Endothelial cell (in vitro differentiated cells): Measurements from ENCODE around the gene DYNLT2B. TPM values are rescaled to one million over a fixed set of nuclear protein-coding genes. Genes with fewer than 3 reads are reported as not detected.

Experiments used
- DNase-seq: peaks from one replicate; pipeline ENCODE4 v3.0.0; 2021; ENCODE audit warnings: low spot score
- H3K27ac Mint-ChIP-seq: one replicate; pipeline ENCODE4 v1.8.0; 2021; ENCODE audit warnings: mixed read lengths, inconsistent platforms; ENCODE audit not compliant: unreplicated experiment
- H3K27me3 Mint-ChIP-seq: one replicate; pipeline ENCODE4 v1.8.0; 2021; ENCODE audit warnings: mild to moderate bottlenecking, moderate library complexity, mixed read lengths, inconsistent platforms; ENCODE audit not compliant: unreplicated experiment
- H3K36me3 Mint-ChIP-seq: one replicate; pipeline ENCODE4 v1.8.0; 2021; ENCODE audit warnings: mild to moderate bottlenecking, low read depth, mixed read lengths, inconsistent platforms; ENCODE audit not compliant: unreplicated experiment
- H3K4me1 Mint-ChIP-seq: one replicate; pipeline ENCODE4 v1.8.0; 2021; ENCODE audit warnings: mild to moderate bottlenecking, mixed read lengths, inconsistent platforms; ENCODE audit not compliant: unreplicated experiment
- H3K4me3 Mint-ChIP-seq: one replicate; pipeline ENCODE4 v1.8.0; 2021; ENCODE audit warnings: mild to moderate bottlenecking, mixed read lengths, inconsistent platforms; ENCODE audit not compliant: unreplicated experiment
- H3K9me3 Mint-ChIP-seq: one replicate; pipeline ENCODE4 v1.8.0; 2021; ENCODE audit warnings: mixed read lengths, inconsistent platforms; ENCODE audit not compliant: unreplicated experiment
- CTCF ChIP-seq: fragments of 200-600 bp; sonication (generic); IDR thresholded peaks from one replicate; pipeline ENCODE4 v1.5.0; 2021; ENCODE audit warnings: antibody characterized with exemption; ENCODE audit not compliant: unreplicated experiment
- total RNA-seq: library from RNA; stranded (reverse); fragmentation: NEBNext Ultra II Directional; extraction: Animal tissue kit (Norgen Biotek cat#: 25700); gene quantifications from one replicate; pipeline ENCODE4 v1.2.1, GENCODE V29; 2021; ENCODE audit not compliant: unreplicated experiment

DYNLT2B gene
- total RNA-seq, 1 donor from 2014 or later, result 19.0 TPM

GRCh38 chr3:196284396-196284795 lies 33.6 kb downstream of the DYNLT2B start:
- H3K27me3 Mint-ChIP-seq, result peaks cover 10% of the 10 kb centered on the region
- H3K27ac Mint-ChIP-seq, result no peak overlapping the region
- H3K4me1 Mint-ChIP-seq, result peaks cover 27% of the 10 kb centered on the region
- H3K36me3 Mint-ChIP-seq, result peaks cover 5% of the 10 kb centered on the region
- DNase-seq, result no peak
- H3K9me3 Mint-ChIP-seq, result no peaks in the 10 kb centered on the region
- no peak for TF ChIP-seq CTCF
- no peak overlapping the region for H3K4me3 Mint-ChIP-seq

DNA sequence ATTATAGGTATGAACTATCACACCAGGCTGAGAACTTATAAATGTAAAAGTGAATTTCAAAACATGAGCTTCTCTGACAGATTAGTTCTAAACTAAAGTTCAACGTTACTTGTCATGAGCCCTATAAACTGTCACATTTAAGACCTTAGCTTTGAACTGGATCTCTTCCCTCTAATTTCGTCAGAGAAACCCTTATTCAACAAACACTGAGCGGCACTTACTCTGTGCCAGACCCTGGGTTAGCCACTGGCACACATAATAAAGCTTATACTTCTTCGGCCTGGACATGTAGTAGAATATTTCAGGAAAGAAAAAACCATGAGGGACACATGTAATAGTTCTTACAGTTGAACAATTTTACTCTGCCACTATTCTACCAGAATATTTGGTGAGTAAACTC lies 36.1 kb downstream of the DYNLT2B start:
- Mint-ChIP-seq H3K9me3 (no peaks in the 10 kb centered on the region), H3K36me3 (peaks cover 9% of the 10 kb centered on the region), H3K4me3 (no peak overlapping the region), H3K4me1 (peaks cover 25% of the 10 kb centered on the region), H3K27me3 (peaks cover 2% of the 10 kb centered on the region), H3K27ac (no peak overlapping the region)
- no peak for TF ChIP-seq CTCF
- DNase-seq, result no peak

DNA sequence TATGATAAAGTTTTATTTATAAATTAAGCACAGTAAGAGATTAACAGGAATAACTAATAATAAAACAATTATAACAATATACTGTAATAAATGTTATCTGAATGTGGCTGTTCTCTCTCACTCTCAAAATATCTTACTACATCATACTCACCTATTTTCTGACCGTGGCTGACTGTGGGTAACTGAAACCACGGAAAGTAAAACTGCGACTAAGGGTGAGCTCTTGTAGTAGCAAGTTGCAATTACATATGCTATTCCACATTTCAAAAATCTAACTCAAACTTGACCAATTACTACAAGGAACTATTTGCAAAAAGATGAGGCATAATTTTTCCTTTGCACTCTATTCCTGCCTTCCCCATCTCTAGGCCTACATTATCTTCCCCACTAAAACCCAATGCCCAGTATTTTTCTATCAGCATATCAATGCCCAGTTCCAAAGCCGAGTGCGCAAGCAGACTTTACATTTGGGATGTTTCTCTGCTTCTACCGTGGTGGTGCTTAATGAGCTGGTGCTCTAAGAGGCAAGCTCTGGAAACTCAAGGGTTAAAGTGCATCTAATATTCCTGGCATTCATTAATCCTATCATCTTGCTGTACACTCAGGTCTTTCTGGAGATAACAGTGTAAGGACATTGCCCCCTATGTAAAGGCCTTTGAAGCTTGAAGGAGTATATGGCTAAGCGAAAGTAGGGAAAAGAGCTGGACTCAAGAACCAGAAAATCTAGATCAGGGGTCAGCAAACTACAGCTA lies 37.2 kb downstream of the DYNLT2B start:
- peaks cover 9% of the 10 kb centered on the region for H3K36me3 Mint-ChIP-seq
- TF ChIP-seq CTCF, result no peak
- H3K27me3 Mint-ChIP-seq, result no peaks in the 10 kb centered on the region
- H3K4me1 Mint-ChIP-seq, result peaks cover 19% of the 10 kb centered on the region
- H3K9me3 Mint-ChIP-seq, result no peaks in the 10 kb centered on the region
- no peak overlapping the region for H3K27ac Mint-ChIP-seq
- no peak overlapping the region for H3K4me3 Mint-ChIP-seq
- no peak for DNase-seq

DNA sequence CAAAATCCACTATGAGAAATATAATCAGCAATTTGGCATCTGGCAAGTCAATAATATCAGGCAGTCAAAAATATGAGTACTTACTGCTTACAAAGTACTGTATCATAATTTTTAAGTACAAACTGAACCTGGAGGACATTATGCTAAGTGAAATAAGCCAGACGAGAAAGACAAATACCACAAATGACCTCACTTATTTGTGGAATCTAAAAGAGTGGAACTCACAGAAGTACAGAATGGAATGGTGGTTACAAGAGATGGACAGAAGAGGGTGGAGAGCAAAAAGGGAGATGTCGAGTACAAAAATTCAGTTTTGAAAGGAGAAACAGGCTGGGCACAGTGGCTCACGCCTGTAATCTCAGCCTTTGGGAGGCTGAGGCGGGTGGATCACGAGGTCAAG lies 42.9 kb downstream of the DYNLT2B start:
- Mint-ChIP-seq H3K27ac (no peak overlapping the region), H3K27me3 (peaks cover 2% of the 10 kb centered on the region), H3K9me3 (no peaks in the 10 kb centered on the region), H3K4me3 (peak overlapping the region; percentile 4), H3K36me3 (peaks cover 30% of the 10 kb centered on the region), H3K4me1 (peaks cover 9% of the 10 kb centered on the region)
- DNase-seq, result no peak
- no peak for TF ChIP-seq CTCF

GRCh38 chr3:196274585-196274984 lies 43.5 kb downstream of the DYNLT2B start:
- Mint-ChIP-seq H3K27me3 (peaks cover 2% of the 10 kb centered on the region), H3K36me3 (peaks cover 33% of the 10 kb centered on the region), H3K4me1 (peaks cover 9% of the 10 kb centered on the region), H3K4me3 (peak overlapping the region; percentile 32), H3K27ac (no peak overlapping the region), H3K9me3 (no peaks in the 10 kb centered on the region)
- no peak for DNase-seq
- no peak for TF ChIP-seq CTCF
